HTR-8/SVneo (cell line): ENCODE data around the gene PPP1R9B.
A peak's percentile ranks its signal among the peaks of the same experiment; 100 is the strongest.

Experiments
- DNase-seq: peaks from one replicate; pipeline ENCODE4 v3.0.0; 2011; ENCODE audit warnings: low spot score, mixed read lengths; ENCODE audit not compliant: insufficient read length
- FAIRE-seq: peaks from 2 replicates; lab custom pipeline; 2011; peaks lifted over from hg19 to GRCh38; lab: Jason Lieb, UNC

PPP1R9B gene

DNA sequence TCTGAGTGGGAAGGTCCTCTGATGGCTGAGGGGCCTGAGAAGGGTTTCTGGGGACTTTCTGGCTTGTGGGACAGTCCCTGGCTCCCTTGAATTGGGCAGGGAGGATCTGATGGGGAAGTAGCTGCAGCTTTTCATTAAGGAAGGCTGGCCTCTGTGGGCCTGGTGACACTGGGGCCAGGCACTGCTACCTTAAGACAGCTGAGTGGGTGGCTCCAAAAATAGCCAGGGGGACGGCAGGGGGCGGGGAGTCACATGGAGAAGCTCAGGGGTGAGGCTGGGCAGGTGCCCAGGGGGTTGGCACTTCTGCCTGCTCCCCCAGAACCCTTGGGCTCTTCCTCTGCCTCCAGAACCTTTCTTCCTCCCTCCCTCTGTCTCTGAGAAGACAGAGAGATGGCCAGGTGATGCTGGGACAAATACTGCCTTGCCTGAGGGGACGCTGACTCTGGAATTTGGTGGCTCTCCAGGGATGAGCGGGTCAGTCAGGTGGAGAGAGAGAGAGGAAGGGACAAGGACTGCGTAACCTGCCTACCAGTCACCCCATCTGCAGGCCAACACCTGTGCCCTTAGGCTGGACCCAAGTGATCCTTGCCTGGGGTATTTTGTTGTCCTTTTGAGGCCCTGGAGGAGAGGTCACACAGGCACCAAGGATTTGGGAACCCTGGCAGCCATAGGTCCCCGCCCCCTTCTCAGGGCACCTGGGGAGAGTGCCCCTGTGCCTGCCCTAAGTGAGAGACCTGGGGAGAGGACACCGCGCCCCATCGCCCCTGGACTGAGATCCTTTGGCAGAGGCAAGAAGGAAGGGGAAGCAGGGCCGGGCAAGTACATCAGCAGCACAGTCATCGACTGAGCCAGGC lies 13.6 kb upstream of the PPP1R9B start:
- DNase-seq: no peak
- FAIRE-seq: no peak

DNA sequence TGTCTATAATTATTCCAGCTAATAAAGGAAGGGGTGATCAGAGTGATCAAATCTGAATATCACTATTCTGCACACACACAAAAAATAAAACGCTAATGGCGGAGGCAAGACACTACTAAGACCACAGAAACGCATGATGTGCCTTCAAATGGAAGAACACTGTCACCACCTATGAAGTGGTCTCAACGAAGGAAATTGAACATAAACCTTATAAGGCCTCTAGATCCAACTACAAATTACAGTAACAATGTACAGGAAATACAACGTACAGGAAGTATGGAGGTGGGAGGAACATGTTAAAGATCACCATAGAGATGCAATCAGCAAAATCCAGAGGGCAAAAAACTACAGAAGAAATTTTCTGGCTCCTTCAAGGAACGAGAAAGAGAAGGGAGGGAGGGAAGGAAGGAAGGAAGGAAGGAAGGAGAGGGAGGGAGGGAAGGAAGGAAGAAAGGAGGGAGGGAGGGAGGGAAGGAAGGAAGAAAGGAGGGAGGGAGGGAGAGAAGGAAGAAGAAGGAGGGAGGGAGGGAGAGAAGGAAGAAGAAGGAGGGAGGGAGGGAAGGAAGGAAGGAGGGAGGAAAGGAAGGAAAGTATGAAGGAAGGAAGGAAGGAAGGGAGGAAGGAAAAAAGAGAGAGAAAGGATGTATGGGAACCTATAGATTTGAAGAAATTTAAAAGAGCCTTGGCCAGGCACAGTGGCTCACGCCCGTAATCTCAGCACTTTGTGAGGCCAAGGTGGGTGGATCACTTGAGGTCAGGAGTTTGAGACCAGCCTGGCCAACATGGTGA lies 12.2 kb upstream of the PPP1R9B start:
- DNase-seq (no peak), FAIRE-seq (no peak)

DNA sequence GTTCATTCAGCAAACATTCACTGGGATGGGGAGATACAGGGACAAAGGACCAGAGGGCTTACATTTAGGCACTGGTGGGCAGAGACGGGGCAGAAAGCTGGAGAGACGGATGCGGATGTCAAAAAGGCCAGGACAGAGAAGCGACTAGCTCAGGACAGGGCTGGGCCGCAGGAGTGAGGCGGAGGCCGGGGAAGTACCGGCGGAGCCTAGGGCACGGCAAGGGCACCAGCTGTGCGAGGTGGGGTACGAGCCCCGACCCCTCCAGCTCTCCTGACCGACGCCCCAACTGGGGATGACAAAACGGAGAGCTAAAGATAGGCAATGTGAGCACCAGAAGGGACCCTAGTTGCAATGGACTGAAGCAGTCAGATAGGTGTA lies 11.4 kb upstream of the PPP1R9B start:
- DNase-seq (no peak), FAIRE-seq (no peak)

DNA sequence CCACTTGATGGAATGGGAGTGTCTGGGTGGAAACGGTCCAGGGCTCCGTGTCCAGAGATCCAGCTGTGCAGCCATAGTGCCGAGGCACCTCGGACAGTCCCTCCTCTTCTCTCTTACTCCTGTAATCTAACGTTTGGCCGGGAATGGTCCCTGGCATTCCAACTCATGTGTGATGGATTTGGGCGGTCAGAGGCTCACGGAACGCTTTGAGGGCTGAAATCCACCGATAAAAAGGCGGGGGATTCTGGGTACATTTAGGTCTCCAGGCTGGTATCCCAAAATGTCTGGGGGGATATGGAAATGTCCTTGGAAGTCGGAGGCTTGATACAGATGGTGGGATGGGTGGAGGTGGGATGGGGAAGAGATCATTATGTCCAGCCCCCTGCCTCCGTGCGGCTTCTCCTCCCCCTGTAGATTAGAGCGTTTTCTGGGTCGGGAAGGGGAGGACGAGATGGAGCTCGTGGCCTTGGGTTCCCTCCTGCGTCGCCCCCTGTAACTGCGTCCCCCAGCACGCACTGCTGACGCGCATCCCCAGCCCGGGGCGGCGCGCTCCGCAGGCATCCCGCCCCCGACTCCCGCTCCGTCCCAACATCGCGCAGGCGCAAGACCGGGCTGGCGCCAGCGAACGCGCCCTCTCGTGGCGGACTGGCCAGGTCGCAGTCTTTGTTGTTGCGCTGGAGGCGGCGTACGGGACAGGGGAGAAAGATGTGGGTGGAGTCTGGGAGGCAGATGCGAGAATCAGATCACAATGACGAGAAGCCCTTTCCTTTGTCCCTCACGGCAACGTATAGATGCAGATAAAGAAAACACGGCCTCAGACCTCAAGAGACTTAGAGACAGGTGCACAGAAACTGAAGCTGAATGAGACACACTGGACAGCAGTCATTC lies 10.8 kb upstream of the PPP1R9B start:
- peak; percentile 100 for DNase-seq
- peak; percentile 100 for FAIRE-seq

DNA sequence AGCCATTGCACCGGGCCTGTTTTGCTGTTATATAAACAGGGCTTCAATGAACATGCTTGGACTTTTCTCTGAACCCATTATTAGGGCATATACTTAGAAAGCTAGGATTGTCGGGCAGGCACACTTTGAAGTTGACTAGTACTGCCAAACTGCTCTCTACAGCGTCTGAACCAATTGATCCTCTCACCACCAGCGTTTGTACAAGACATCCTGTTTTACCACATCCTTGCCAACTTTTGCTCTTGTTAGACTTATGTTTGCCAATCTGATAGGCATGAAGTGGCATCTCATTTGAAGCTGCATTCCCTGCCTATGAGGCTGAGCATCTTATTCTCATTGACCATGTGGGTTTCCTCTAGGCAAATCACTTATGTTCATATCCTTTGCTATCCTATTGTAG lies 7.4 kb upstream of the PPP1R9B start:
- FAIRE-seq (peak; percentile 54), DNase-seq (no peak)

DNA sequence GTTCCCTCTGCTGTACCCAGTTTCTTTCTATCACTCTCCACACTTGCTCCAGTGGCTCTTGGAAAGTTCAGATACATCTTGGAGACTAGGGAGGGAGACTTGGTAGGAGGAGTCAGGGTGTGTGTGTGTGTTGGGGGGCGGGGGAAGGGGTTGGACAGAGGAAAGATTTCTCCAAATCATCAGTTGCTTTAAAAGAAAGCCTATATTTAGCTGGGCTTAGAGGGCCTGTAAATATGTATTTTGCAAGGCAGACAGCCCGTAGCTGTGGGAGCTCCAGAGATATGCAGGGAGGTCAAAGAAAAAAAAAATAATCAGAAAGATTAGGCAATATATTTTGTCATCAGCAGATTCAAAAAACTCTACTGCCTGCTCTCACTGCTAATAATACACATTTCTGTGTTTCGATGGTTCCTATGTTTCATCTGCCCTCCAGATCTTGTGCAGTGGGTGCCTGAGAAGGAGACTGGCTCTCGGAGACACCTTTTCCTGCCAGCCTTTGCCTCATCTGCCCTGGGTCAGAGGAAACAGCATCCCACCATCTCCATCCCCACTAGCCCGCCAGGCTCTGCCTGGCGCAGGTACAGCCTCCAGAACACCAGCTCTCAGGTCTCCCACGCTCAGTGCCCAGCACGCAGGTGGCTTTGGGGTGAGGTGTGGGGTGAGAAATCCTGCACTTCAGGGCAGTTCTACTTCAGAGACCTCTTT lies 4.8 kb upstream of the PPP1R9B start:
- DNase-seq: no peak
- no peak for FAIRE-seq

DNA sequence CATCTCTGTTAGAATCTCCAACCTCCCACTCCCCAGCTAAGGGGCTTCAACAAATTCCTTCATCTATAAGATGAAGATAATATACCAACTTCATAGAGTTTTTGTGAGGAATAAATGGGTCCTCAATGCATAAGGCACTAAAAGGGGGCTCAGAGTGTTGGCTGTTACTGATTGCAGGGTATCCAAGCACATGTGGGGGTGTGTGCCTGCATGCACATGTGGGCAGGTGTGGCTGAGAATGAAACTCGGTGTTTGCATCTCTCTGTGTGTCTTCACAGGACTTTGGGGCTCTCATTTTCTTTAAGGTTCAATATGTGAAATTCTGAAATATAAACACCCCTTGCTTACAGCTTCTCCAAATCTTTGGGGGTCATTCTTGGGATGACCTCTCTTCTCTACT lies 4.1 kb upstream of the PPP1R9B start:
- no peak for FAIRE-seq
- DNase-seq: no peak

DNA sequence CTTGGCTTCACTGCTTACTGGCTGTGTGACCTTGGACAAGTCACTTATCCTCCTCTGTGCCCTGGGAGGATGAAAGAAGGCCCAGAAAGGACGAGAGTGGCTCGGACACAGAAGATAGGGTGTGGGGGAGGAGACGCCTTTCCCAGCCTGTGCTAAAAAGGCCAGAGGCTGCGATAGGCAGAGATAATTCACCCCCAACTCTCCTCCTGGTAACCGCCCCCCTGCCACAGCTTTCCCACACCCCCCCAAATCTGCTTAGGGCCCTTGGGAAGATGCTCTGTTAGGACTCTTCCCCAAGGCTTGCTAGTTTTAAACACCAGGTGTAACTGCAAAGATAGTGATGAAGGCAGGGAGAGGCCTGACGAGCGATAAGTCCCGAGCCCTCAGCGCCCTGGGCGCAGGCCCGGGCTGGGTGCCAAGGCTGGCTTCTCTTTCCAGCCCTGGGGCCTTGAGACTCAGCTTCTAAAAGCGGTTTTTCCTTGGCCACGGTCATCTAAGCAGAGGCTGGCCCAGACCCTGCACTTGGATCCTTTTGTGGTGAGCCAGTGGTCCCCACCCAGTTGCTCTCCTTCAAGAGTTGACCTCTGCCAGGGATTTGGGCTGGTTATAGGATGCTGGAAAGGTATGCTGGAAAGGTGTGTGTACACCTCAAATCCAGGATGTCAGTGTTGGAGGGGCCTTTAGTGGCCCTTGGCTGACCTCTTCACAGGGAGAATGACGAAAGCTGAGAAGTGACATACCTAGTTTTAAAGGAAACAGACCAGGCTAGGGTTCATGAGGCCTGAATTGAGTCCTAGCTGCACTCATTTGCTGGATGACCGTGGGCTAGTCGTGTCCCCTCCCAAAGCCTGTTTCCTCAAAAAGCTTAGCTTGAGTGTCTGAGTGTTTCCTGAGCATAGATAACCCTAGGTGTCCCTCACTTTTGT lies 3.4 kb upstream of the PPP1R9B start:
- no peak for DNase-seq
- FAIRE-seq: no peak

DNA sequence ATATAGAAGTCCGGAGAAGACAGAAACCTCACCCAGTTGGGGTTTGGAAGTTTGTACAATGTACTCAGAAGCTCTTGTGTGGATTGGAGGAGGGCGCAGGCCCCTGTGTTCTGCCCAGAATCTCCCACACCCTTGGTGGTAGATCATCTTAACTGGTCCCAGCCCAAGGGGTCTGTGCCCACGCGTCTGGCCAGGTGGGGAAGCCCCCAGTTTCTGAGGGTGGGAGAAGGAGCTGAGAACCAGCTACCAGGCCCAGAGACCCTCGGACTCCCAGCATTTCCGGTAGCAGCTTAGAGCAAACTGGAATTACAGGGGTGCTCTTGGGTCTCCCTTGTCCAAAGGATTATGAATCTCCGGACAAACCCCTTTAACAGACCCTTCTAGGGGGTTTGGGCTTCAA lies 2.3 kb upstream of the PPP1R9B start:
- no peak for FAIRE-seq
- DNase-seq: no peak

DNA sequence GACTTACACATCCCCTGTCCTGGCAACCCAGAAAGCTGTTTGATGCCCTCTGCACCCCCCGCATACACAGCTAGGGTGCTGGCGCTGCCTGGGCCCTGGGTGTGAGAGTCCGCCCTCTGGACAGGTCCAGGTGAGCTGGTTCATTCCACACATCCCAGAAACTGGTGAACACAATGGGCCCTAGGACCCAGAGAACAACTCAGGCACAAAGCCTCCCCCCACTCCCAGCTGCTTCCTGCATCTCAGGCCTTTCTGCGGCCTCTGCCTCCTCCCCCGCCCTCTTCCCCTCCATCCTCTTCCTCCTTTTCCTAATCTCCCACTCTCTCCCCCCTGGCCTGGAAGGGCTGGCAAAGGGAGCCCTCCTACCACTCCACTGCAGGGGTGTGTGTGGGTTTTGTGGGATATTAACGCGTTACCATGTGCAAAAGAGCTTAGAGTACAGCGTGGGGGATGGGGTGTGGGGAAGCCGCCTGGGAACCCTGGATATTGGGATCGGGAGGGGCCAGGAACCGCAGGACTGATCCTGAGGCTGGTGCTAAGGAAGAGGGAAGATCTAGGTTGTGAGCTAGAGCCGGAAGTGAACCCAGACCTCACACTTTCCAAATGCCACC lies 1.6 kb upstream of the PPP1R9B start:
- FAIRE-seq (peak; percentile 95), DNase-seq (peak; percentile 96)

DNA sequence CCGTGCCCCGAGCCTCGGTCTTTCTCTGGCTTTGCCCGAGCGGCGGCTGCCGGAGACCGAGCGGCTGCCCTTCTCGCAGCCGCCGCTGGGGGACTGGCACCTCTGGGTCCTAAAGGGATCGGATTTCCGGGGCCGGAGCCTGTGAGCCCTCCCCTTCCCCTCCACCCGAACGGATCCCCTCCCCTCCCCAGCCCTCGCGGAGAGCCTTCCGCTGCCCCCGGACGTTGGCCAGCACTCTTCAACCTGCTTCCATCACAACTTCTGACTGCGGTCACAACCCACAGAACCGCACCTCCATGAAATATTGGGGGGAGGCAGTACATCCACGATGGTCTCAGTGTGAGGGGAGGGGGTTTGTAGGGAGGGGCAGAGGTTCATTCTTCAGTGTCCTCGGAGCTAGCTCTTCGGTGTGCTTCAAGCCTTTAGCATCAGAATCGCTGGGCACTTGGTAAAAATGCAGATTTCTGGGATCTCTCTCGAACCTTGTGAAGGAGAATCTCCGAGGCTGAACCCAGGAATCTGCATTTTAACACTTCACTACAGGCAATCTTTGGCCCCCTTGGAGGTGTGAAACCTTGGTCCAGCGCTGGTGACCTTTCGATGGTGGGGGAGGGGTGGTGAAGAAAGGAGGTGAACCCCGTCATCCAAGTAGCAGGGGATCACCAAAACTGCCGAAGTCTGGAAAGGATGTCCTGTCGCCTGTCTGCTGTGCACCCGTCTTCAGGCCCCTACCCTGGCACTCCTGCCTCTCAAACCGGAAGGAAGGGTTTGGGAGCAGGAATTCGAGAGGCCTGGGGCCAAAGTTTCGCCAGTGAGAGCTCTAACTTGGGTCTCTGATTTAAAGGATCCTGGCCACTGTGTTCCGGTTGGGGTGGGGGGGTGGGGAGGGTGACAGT lies 812 bp upstream of the PPP1R9B start:
- DNase-seq: peak; percentile 97
- peak; percentile 90 for FAIRE-seq

DNA sequence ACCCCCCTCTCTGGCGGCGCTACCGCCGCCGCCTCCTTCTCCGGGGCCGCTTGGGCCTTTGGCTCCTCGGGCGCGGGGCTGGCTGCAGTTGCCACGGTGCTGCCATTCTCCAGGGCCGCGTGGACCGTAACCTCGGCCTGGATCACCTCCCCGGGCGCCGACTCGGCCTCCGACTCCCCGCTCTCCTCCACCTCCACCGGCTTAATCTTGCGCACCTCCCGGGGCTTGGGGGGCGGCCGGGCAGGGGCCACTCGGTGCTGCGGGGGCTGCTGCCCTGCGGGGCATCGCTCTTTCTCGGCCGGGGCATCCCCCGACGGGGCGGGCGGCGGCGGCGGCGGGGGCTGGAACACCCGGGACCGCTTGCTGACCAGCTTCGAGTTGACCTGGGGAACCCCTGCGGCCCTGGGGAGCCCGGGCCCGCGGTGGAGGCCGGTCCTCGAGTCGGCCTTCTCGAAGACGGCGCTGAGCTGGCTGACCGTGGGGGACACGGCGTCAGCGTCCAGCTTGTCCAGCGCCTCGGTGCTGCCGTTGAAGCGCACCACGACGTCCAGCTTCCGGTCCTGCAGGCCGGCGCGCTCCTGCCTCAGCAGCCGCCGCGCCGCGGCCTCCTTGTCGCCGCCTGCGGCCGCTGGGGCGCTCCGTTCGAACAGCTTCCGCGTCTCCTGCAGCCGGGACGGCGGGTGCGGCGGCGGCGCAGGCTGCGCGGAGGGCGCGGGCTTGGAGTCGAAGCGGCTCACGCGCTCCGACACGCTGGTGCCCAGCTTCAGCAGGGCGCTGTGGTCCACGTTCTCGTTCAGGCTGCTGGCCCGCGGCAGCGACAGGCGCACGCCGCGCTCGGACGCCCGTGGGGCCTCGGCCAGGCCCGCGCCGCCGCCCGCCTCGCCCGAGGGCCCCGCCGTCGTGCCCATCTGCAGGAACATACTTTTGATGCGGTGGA lies 792 bp downstream of the PPP1R9B start:
- FAIRE-seq: peak; percentile 59
- no peak for DNase-seq

DNA sequence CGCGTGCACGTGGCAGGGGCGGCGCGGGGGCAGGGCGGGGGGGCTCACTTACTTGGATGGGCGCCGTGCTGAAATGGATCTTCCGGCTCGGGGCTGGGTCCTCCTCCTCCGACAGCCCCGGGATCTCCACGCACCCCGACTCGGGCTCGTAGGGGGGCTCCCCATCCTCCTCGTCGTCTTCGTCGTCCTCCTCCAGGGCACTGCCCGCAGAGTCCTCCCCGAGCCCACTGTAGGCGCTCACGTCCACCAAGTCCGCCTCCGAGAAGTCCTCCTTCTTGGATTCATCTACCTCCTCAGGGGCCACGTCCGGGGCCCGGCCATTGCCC lies 1.4 kb downstream of the PPP1R9B start:
- FAIRE-seq (no peak), DNase-seq (no peak)

DNA sequence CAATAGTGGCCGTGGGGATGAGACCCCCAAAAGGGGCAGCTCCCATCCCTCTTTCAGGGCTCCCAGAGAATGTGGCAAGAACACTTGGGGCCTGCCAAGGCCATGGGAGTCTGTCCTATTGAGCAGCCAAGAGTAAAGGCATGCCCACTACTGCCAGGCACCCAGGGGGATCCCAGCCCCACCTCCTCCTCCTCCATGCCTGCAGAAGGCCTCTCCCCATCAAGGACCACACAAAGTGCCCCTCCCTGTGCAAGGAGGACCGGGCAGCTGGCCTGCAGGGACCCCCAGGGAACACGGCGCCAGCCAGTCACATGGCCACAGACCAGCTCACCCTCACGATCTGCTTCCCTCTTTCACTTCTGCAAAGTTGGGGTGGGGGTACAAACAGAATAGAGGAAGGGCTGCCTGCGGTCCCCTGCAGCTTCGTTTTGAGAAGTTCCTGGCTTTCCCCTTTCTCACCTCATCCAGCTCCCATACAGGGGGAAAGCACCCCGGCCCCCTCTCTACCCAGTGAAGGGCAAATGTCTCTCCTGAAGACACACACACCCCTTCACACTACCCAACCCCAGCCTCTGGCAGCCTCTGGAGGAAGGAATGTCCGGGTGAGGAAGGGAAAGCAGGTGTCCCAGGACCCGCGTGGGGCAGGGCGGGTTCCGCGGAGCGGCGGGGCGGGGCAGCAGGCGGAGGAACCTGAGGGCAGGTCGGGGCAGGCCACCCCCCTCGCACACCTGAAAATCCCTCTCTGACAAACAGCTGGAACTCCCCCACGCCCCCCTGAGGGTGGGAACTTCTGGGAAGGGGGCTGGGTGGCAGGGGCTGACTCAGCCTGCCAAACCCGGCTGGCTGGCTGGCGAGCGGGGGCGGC lies 2.0 kb downstream of the PPP1R9B start:
- DNase-seq (peak; percentile 68), FAIRE-seq (peak; percentile 83)

DNA sequence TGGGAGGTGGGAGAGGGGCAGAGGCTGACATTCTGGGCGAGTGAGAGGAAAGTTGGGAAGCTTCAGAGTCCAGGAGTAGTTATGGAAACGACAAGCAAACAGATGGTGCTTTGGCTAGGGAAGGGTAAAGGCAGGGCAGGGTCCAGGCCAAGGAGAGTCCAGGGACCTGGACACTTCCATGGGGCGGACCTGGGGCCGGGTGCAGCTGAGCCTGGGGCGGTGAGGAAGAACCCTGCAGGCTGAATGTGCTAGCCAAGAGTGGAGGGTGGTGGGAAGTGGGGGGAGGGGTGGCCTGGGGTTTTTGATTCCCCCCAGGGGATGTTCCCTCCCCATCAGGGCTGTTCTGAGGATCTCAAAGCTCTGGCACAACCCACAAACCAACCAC lies 2.6 kb downstream of the PPP1R9B start:
- no peak for DNase-seq
- peak; percentile 36 for FAIRE-seq
